NCI-H2196 (cell line): ENCODE results near the gene BCL11A.

Experiments used
- DNase-seq: peaks from one replicate; lab custom pipeline; 2025; ENCODE audit not compliant: unreplicated experiment; lab: John Stamatoyannopoulos, UW

The BCL11A gene

GRCh38 chr2:60411295-60411694 lies 142.2 kb downstream of the BCL11A start:
- DNase-seq, result no peak

DNA sequence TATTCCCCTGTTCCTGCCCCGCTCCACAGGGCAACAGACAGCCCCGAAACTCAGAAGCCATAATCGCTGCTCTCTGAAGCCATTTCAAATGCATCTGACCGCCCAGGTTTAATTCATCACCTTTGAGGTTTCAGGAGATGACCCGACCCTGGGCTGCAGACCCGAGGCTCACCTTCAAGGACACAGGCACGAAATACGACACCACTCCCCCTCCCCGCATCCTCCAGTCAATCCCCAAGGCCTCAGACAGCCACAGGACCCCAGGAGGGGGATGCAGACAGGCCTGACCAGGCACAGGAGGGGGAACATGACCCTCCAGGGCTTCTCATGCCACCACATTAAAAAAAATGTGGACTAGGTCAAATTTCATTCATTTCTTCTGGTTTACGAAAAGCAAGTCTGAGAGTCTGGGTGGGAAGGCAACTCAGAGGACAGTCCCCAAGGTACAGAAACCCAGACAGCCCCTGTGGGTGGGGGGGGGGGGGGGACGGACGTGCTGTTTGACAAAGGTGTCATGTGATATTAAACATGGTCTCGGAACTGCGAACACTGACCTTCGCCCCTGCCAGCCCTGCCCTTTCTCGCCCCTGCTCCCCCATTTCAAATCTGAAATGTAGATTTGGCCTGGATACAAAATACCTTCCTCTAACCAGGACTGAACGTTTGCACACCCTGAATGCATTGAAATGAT lies 142.9 kb downstream of the BCL11A start:
- no peak for DNase-seq

DNA sequence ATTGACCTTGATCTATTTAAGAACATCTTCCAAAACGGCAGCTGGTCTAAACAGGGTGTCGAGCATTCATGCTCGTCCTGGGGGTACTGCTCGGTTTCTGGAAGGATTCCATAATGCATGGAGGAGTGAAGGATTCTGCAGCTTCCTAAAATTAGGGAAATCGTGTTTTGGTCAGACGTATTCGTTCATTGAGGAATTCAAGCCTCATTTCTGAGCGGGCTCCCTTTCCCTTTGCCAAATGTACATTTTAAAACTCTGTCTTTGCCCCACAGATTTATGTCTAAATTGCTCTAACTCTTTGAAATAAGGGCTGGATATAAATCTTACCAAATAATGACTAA lies 144.0 kb downstream of the BCL11A start:
- no peak for DNase-seq

DNA sequence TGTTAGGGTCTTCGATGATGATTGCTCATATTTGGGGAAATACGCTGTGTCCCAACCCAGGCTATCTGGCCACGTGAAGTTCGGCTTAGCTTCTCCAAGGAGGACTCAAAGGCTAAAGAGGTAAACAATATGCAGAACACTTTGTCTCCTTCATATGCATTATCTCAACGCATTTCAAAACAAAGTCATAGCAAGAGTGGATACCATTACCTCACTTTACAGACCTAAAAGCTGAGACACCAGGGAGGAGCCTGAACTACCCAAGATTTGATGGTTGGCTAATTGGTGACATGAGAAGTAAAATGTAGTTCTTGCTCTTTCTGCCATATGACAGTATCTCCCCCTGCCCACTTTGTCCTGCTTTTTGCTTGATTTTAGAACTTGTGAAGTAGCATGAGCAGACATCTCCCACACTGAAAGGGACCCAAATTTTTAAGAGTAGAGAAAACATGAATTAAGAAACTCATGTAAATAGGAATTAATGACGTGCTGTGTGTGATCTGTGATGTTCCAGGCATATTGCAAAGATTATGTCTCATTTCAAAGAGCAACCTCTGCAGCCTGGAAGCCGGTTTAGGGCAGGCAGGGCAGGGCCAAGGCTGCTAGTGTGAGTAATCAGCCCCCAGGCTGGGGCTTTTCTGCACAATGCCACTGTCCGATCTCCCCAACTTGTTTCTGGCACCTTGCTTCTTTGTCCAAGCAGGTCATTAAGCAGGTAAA lies 144.5 kb downstream of the BCL11A start:
- DNase-seq, result no peak

GRCh38 chr2:60408207-60408606 lies 145.2 kb downstream of the BCL11A start:
- no peak for DNase-seq

GRCh38 chr2:60407398-60407797 lies 146.1 kb downstream of the BCL11A start:
- DNase-seq, result no peak

DNA sequence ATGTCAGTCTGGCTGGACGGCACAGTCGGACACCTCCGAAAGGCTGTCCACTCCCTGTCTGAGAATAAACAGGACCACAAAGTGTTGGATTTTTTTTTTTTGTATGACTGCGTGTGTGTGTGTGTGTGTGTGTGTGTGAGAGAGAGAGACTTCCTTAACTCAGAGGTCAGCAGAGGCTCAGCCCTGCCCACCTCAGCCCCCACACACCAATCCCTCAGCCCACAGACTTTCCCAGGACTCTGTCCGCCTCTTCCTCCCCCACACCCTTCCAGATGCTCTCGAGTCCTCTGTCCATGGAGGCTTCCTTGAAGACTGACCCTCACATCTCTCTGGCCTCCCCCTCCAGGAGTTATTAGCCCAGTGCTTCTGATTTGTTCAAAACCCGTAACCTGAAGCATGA lies 147.3 kb downstream of the BCL11A start:
- no peak for DNase-seq

DNA sequence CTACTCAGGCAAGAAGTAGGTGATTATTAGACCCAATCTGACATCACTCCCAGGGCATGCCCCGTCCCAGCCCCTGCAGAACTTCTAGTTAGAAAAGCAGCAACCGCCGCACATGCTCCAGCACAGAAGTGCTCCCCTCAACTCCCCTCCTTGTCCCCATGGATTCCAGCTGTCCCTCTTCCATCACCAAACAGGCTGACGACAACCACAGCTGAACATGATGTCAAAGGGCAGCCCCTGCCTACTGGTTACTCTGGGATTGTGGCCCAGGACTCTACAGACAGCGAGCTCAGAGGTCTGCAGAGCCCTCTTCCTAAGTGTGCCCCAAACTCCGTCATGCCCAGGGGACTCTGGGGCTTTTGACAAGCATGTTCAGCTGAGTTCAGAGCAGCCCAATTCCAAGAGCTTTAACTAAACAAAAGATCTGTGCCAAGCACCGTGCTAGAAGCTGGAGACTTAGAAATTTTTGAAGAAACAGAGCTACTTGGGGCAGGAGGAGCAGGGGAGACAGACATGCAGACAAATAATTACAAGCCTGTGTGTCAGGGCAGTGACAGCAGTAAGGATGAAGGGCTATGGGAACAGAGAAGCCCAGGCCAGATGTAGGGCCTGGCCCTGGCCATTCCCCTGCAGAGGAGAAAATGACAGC lies 148.1 kb downstream of the BCL11A start:
- no peak for DNase-seq
